ENCODE data around the gene SLC25A12. TPM values are rescaled to one million over a fixed set of nuclear protein-coding genes. Genes with fewer than 3 reads are reported as not detected.

SLC25A12 gene
- total and polyA plus RNA-seq, 2 donors (not counting 1 experiment from before 2014, with no cell fraction given): 10.0 to 21.0 TPM

DNA sequence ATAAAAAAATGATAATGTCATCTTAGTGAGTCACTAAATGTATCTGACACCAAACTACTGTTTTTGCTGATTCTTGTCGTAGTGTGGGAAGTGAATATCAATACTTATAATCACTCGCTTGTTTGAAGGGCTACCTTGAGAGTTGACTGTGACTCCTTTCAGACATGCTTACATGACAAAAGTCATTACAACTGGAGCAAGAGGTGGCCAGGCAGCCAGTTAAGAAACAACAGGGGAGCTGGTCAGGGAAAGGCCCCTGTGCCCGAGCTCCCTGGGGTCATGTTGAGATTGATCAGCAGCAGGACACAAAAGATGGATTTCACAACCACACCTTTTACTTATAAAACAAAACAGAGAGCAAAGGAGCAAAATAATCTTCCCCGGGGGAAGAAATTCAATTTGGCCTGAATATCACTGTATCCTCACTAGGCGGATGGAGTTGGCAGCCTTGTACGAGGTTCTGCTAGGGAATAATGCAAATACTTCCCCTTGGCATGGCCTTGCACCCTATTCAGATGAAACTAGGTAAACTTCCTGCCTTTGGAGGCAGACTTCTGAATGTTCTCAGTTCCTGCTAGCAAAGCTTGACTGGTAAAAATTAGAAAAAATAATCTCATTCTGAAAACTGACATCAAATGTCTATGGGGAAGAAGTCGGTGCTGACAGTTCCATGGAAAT is 105.6 kb downstream of the SLC25A12 start:
- ChIA-PET CTCF (no interaction called here), POLR2A (no interaction called here)
- Histone ChIP-seq H3K27me3 (replicated peaks in 1 of 4; ENCODE audit: control extremely low read depth in 1 of 4, control insufficient read depth in 3 of 4, insufficient read depth in 4 of 4, low read length in 3 of 4) (no peaks in the 10 kb centered on the region), H2AFZ (ENCODE audit: insufficient read depth, low read depth, low read length, poor library complexity, severe bottlenecking) (no peak overlapping the region), H3K4me2 (replicated peaks; ENCODE audit: low read depth, low read length, poor library complexity, severe bottlenecking) (no peak overlapping the region), H3K4me3 (ENCODE audit: control extremely low read depth in 1 of 5, extremely low read depth in 1 of 5, insufficient read depth in 1 of 5, low read depth in 2 of 5, low read length in 4 of 5) (no peak overlapping the region), H3K4me1 (ENCODE audit: control insufficient read depth in 2 of 2, insufficient read depth in 2 of 2, low read length in 2 of 2) (no peaks in the 10 kb centered on the region), H3K36me3 (replicated peaks in 1 of 2; ENCODE audit: control extremely low read depth in 1 of 2, control insufficient read depth in 1 of 2, extremely low read depth in 1 of 2, insufficient read depth in 2 of 2, low read length in 1 of 2) (peaks cover 3 to 56% of the 10 kb centered on the region in 2 experiments), H3K27ac (ENCODE audit: low read length in 2 of 2) (no peak overlapping the region), H3K9me3 (ENCODE audit: control extremely low read depth in 1 of 3, control insufficient read depth in 2 of 3, insufficient read depth in 1 of 3, low read length in 2 of 3) (no peaks in the 10 kb centered on the region), H4K20me1 (ENCODE audit: control insufficient read depth, insufficient read depth, low read length, poor library complexity, severe bottlenecking) (no peaks in the 10 kb centered on the region), H3K9ac (ENCODE audit: low read length) (no peak overlapping the region), H3K79me2 (ENCODE audit: control insufficient read depth, insufficient read depth, low read length) (no peaks in the 10 kb centered on the region)
- Mint-ChIP-seq H3K9me3 (ENCODE audit: insufficient read depth) (no peaks in the 10 kb centered on the region), H3K4me3 (no peak overlapping the region), H3K27me3 (no peaks in the 10 kb centered on the region), H3K4me1 (peaks cover 3% of the 10 kb centered on the region), H3K27ac (no peak overlapping the region)
- TF ChIP-seq CTCF (IDR thresholded peaks at IDR 0.05): no peak
- TF ChIP-seq EZH2 (IDR thresholded peaks at IDR 0.05; ENCODE audit: borderline replicate concordance, insufficient read depth, low read depth, low read length, poor library complexity, severe bottlenecking): no peak
- intact Hi-C loops (cut with micrococcal nuclease): no loop called here
- WGBS (ENCODE audit: insufficient coverage): 89% methylated on average over 3 of the region's 7 CpGs
- no peak for ATAC-seq (ENCODE audit: low read depth)
- DNase-seq: no peak

DNA sequence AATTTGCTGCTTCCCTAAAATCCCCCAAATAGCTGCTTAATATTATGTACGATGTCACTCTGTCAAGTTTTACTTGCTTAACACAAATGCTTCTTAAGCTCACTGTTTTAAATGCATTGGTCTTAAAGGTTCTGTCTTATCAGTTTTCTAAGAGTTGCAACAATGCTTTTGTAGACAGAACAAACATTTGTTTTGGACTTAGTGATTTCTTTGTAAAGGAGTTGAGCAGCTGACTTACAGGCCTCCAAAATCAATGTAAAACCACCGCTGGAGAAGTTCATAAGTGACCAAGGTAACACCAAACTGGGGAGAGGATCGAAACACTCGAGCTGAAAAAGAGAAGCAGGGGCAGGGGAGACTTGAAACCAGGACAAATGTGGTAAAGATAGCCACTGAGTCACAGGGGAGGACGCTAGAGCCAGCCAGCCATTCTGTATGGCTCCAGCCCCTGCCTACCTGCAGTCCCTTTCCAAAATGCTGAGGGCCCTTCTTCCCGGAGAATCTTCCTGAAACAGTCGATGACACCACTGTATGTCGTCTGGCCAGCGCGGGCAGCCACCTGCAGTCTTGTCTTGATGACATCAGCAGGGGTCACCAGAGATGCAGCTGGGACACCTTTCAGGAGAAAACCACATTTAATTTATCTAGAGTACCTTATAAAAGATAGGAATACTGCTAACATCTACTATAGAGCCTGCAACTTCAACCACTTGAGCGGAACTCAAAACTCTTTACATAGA is 106.5 kb downstream of the SLC25A12 start:
- H3K79me2 ChIP-seq (ENCODE audit: control insufficient read depth, insufficient read depth, low read length): no peaks in the 10 kb centered on the region
- no peak overlapping the region for H3K4me3 ChIP-seq (ENCODE audit: control extremely low read depth in 1 of 5, extremely low read depth in 1 of 5, insufficient read depth in 1 of 5, low read depth in 2 of 5, low read length in 4 of 5)
- H3K9me3 ChIP-seq (ENCODE audit: control extremely low read depth in 1 of 3, control insufficient read depth in 2 of 3, insufficient read depth in 1 of 3, low read length in 2 of 3): peaks cover 0 to 1% (median 0%) of the 10 kb centered on the region in 3 donors
- intact Hi-C loops (cut with micrococcal nuclease): no loop called here
- WGBS (ENCODE audit: insufficient coverage): 96% methylated on average over 9 of the region's 11 CpGs
- Mint-ChIP-seq H3K27me3 (no peaks in the 10 kb centered on the region), H3K27ac (no peak overlapping the region), H3K4me3 (no peak overlapping the region), H3K4me1 (peaks cover 3% of the 10 kb centered on the region), H3K9me3 (ENCODE audit: insufficient read depth) (no peaks in the 10 kb centered on the region)
- peaks cover 4 to 58% of the 10 kb centered on the region in 2 experiments for H3K36me3 ChIP-seq (replicated peaks in 1 of 2; ENCODE audit: control extremely low read depth in 1 of 2, control insufficient read depth in 1 of 2, extremely low read depth in 1 of 2, insufficient read depth in 2 of 2, low read length in 1 of 2)
- H4K20me1 ChIP-seq (ENCODE audit: control insufficient read depth, insufficient read depth, low read length, poor library complexity, severe bottlenecking): no peaks in the 10 kb centered on the region
- POLR2A ChIA-PET: no interaction called here
- ATAC-seq (ENCODE audit: low read depth) (no peak), DNase-seq (no peak)
- TF ChIP-seq CTCF (IDR thresholded peaks at IDR 0.05) (no peak), EZH2 (IDR thresholded peaks at IDR 0.05; ENCODE audit: borderline replicate concordance, insufficient read depth, low read depth, low read length, poor library complexity, severe bottlenecking) (no peak)
- no peak overlapping the region for H3K4me2 ChIP-seq (replicated peaks; ENCODE audit: low read depth, low read length, poor library complexity, severe bottlenecking)
- no peak overlapping the region for H2AFZ ChIP-seq (ENCODE audit: insufficient read depth, low read depth, low read length, poor library complexity, severe bottlenecking)
- H3K27me3 ChIP-seq (replicated peaks in 1 of 4; ENCODE audit: control extremely low read depth in 1 of 4, control insufficient read depth in 3 of 4, insufficient read depth in 4 of 4, low read length in 3 of 4): no peaks in the 10 kb centered on the region
- no peak overlapping the region for H3K9ac ChIP-seq (ENCODE audit: low read length)
- no peaks in the 10 kb centered on the region for H3K4me1 ChIP-seq (ENCODE audit: control insufficient read depth in 2 of 2, insufficient read depth in 2 of 2, low read length in 2 of 2)
- CTCF ChIA-PET: no interaction called here
- no peak overlapping the region for H3K27ac ChIP-seq (ENCODE audit: low read length in 2 of 2)
